ENCODE results near the gene PDGFD.

PDGFD gene

GRCh38 chr11:103907136-103907535 lies 256.8 kb downstream of the PDGFD start:
- TF ChIP-seq SP1 (IDR thresholded peaks at IDR 0.05) (no peak), ARNT (IDR thresholded peaks at IDR 0.05) (no peak), CTBP1 (IDR thresholded peaks at IDR 0.05; ENCODE audit: borderline replicate concordance) (no peak), TARDBP (IDR thresholded peaks at IDR 0.05) (no peak), LEF1 (IDR thresholded peaks at IDR 0.05; ENCODE audit: borderline replicate concordance) (no peak), ELF4 (IDR thresholded peaks at IDR 0.05) (no peak), FOXK2 (IDR thresholded peaks at IDR 0.05) (no peak)
- CTCF ChIA-PET: no interaction called here
- POLR2A ChIA-PET: no interaction called here
- no peak for DNase-seq (ENCODE audit: extremely low spot score)

- ChIA-PET CTCF (no interaction called here), POLR2A (no interaction called here)
- TF ChIP-seq FOXM1 (IDR thresholded peaks at IDR 0.05; ENCODE audit: borderline replicate concordance): no peak
- no peak for TF ChIP-seq PKNOX1 (IDR thresholded peaks at IDR 0.05)
- no peak for TF ChIP-seq FOXA1 (IDR thresholded peaks at IDR 0.05)
- no peak for TF ChIP-seq NFRKB (IDR thresholded peaks at IDR 0.05)
- TF ChIP-seq BHLHE40 (IDR thresholded peaks at IDR 0.05; ENCODE audit: borderline replicate concordance): no peak
- no peak for TF ChIP-seq FOXK2 (IDR thresholded peaks at IDR 0.05)
- no peak for TF ChIP-seq L3MBTL2 (conservative IDR thresholded peaks at IDR 0.05)
- no peak for TF ChIP-seq ARNT (IDR thresholded peaks at IDR 0.05)
- TF ChIP-seq ELF4 (IDR thresholded peaks at IDR 0.05): no peak
- TF ChIP-seq TARDBP (IDR thresholded peaks at IDR 0.05): no peak
- TF ChIP-seq HDGF (IDR thresholded peaks at IDR 0.05; ENCODE audit: borderline replicate concordance): no peak
- TF ChIP-seq SP1 (IDR thresholded peaks at IDR 0.05): no peak
- TF ChIP-seq CTBP1 (IDR thresholded peaks at IDR 0.05; ENCODE audit: borderline replicate concordance): no peak
- no peak for TF ChIP-seq SUZ12 (IDR thresholded peaks at IDR 0.05)
- no peak for DNase-seq (ENCODE audit: extremely low spot score)
These were observed 257.6 kb downstream of the PDGFD start for GRCh38 chr11:103906291-103906867.

- no peak for TF ChIP-seq ARNT (IDR thresholded peaks at IDR 0.05)
- TF ChIP-seq PKNOX1 (IDR thresholded peaks at IDR 0.05): no peak
- no peak for TF ChIP-seq FOXM1 (IDR thresholded peaks at IDR 0.05; ENCODE audit: borderline replicate concordance)
- TF ChIP-seq BHLHE40 (IDR thresholded peaks at IDR 0.05; ENCODE audit: borderline replicate concordance): no peak
- no peak for TF ChIP-seq L3MBTL2 (conservative IDR thresholded peaks at IDR 0.05)
- TF ChIP-seq FOXA1 (IDR thresholded peaks at IDR 0.05): no peak
- no peak for TF ChIP-seq SP1 (IDR thresholded peaks at IDR 0.05)
- no peak for TF ChIP-seq CTBP1 (IDR thresholded peaks at IDR 0.05; ENCODE audit: borderline replicate concordance)
- no peak for TF ChIP-seq LEF1 (IDR thresholded peaks at IDR 0.05; ENCODE audit: borderline replicate concordance)
- TF ChIP-seq ZNF384 (IDR thresholded peaks at IDR 0.05): no peak
- no peak for TF ChIP-seq ELF4 (IDR thresholded peaks at IDR 0.05)
- no peak for TF ChIP-seq NFRKB (IDR thresholded peaks at IDR 0.05)
- no peak for TF ChIP-seq FOXK2 (IDR thresholded peaks at IDR 0.05)
- TF ChIP-seq SUZ12 (IDR thresholded peaks at IDR 0.05): no peak
- no peak for TF ChIP-seq TARDBP (IDR thresholded peaks at IDR 0.05)
- no peak for TF ChIP-seq HDGF (IDR thresholded peaks at IDR 0.05; ENCODE audit: borderline replicate concordance)
- ChIA-PET POLR2A (no interaction called here), CTCF (no interaction called here)
- DNase-seq (ENCODE audit: extremely low spot score): no peak
These were observed 259.7 kb downstream of the PDGFD start for GRCh38 chr11:103904324-103904667.

GRCh38 chr11:103903621-103904323 lies 260.2 kb downstream of the PDGFD start:
- TF ChIP-seq PKNOX1 (IDR thresholded peaks at IDR 0.05): no peak
- no peak for TF ChIP-seq ELF4 (IDR thresholded peaks at IDR 0.05)
- no peak for TF ChIP-seq LEF1 (IDR thresholded peaks at IDR 0.05; ENCODE audit: borderline replicate concordance)
- no peak for TF ChIP-seq L3MBTL2 (conservative IDR thresholded peaks at IDR 0.05)
- no peak for TF ChIP-seq ZNF384 (IDR thresholded peaks at IDR 0.05)
- TF ChIP-seq SP1 (IDR thresholded peaks at IDR 0.05): no peak
- TF ChIP-seq SUZ12 (IDR thresholded peaks at IDR 0.05): no peak
- TF ChIP-seq CTBP1 (IDR thresholded peaks at IDR 0.05; ENCODE audit: borderline replicate concordance): no peak
- TF ChIP-seq NFRKB (IDR thresholded peaks at IDR 0.05): no peak
- TF ChIP-seq FOXA1 (IDR thresholded peaks at IDR 0.05): no peak
- no peak for TF ChIP-seq ARNT (IDR thresholded peaks at IDR 0.05)
- ChIA-PET POLR2A (no interaction called here), CTCF (no interaction called here)
- no peak for DNase-seq (ENCODE audit: extremely low spot score)

GRCh38 chr11:103902994-103903393 lies 261.0 kb downstream of the PDGFD start:
- ChIA-PET POLR2A (no interaction called here), CTCF (no interaction called here)
- DNase-seq (ENCODE audit: extremely low spot score): no peak

GRCh38 chr11:103901656-103902055 lies 262.3 kb downstream of the PDGFD start:
- no peak for DNase-seq (ENCODE audit: extremely low spot score)
- ChIA-PET POLR2A (no interaction called here), CTCF (no interaction called here)
- no peak for TF ChIP-seq ARNT (IDR thresholded peaks at IDR 0.05)
- no peak for TF ChIP-seq SP1 (IDR thresholded peaks at IDR 0.05)
- no peak for TF ChIP-seq L3MBTL2 (conservative IDR thresholded peaks at IDR 0.05)
- no peak for TF ChIP-seq ELF4 (IDR thresholded peaks at IDR 0.05)
- no peak for TF ChIP-seq ZNF384 (IDR thresholded peaks at IDR 0.05)
- TF ChIP-seq BHLHE40 (IDR thresholded peaks at IDR 0.05; ENCODE audit: borderline replicate concordance): no peak
- TF ChIP-seq HDGF (IDR thresholded peaks at IDR 0.05; ENCODE audit: borderline replicate concordance): no peak
- TF ChIP-seq TARDBP (IDR thresholded peaks at IDR 0.05): no peak
- TF ChIP-seq PKNOX1 (IDR thresholded peaks at IDR 0.05): no peak
- no peak for TF ChIP-seq FOXA1 (IDR thresholded peaks at IDR 0.05)
- no peak for TF ChIP-seq LEF1 (IDR thresholded peaks at IDR 0.05; ENCODE audit: borderline replicate concordance)
- no peak for TF ChIP-seq NFRKB (IDR thresholded peaks at IDR 0.05)
- TF ChIP-seq FOXK2 (IDR thresholded peaks at IDR 0.05): no peak
- no peak for TF ChIP-seq CTBP1 (IDR thresholded peaks at IDR 0.05; ENCODE audit: borderline replicate concordance)
- no peak for TF ChIP-seq FOXM1 (IDR thresholded peaks at IDR 0.05; ENCODE audit: borderline replicate concordance)

More at GRCh38 chr11:103902994-103903393, 261.0 kb downstream of the PDGFD start:
- TF ChIP-seq FOXA1 (IDR thresholded peaks at IDR 0.05): no peak
- TF ChIP-seq NFRKB (IDR thresholded peaks at IDR 0.05): no peak
